ENCODE measurements around the gene ATP1A2.

The ATP1A2 gene

GRCh38 chr1:160090760-160091159 is 24.8 kb upstream of the ATP1A2 start:
- POLR2A ChIA-PET (ENCODE audit: low non-redundant PET): no interaction called here
- no peak overlapping the region for H3K27ac ChIP-seq
- CTCF ChIA-PET: interaction anchor here (0.5 to 1.0 kb wide), 2 partner anchors 13 to 44 kb away, joined by 3 read pairs; no protein-coding TSS in a partner anchor
- no peak for TF ChIP-seq CTCF (conservative IDR thresholded peaks at IDR 0.05; ENCODE audit: low read depth)
- no peak for DNase-seq (ENCODE audit: low spot score)

- TF ChIP-seq CTCF (conservative IDR thresholded peaks at IDR 0.05; ENCODE audit: low read depth): no peak
- POLR2A ChIA-PET (ENCODE audit: low non-redundant PET): no interaction called here
These were observed 23.8 kb upstream of the ATP1A2 start for GRCh38 chr1:160091666-160092223.

GRCh38 chr1:160092366-160093068 is 23.0 kb upstream of the ATP1A2 start:
- H3K27ac ChIP-seq: no peak overlapping the region
- CTCF ChIA-PET: interaction anchor here (0.6 to 0.9 kb wide), 2 partner anchors 117 to 198 kb away, joined by 3 read pairs; no protein-coding TSS in a partner anchor
- no peak for TF ChIP-seq CTCF (conservative IDR thresholded peaks at IDR 0.05; ENCODE audit: low read depth)
- no peak for DNase-seq (ENCODE audit: low spot score)
- POLR2A ChIA-PET (ENCODE audit: low non-redundant PET): no interaction called here

More at GRCh38 chr1:160091666-160092223, 23.8 kb upstream of the ATP1A2 start:
- DNase-seq (ENCODE audit: low spot score): no peak
- H3K27ac ChIP-seq: no peak overlapping the region
- CTCF ChIA-PET: no interaction called here

- no peak overlapping the region for H3K27ac ChIP-seq
- no peak for DNase-seq (ENCODE audit: low spot score)
- ChIA-PET POLR2A (ENCODE audit: low non-redundant PET) (no interaction called here), CTCF (interaction anchor here (0.6 to 0.9 kb wide), 2 partner anchors 117 to 198 kb away, joined by 3 read pairs; no protein-coding TSS in a partner anchor)
- TF ChIP-seq CTCF (conservative IDR thresholded peaks at IDR 0.05; ENCODE audit: low read depth): no peak
These were observed 22.5 kb upstream of the ATP1A2 start for GRCh38 chr1:160093069-160093395.

GRCh38 chr1:160093624-160094290 is 21.8 kb upstream of the ATP1A2 start:
- POLR2A ChIA-PET (ENCODE audit: low non-redundant PET): no interaction called here
- no peak overlapping the region for H3K27ac ChIP-seq
- TF ChIP-seq CTCF (conservative IDR thresholded peaks at IDR 0.05; ENCODE audit: low read depth): no peak
- CTCF ChIA-PET: no interaction called here
- DNase-seq (ENCODE audit: low spot score): no peak

- no peak for TF ChIP-seq CTCF (conservative IDR thresholded peaks at IDR 0.05; ENCODE audit: low read depth)
- ChIA-PET CTCF (no interaction called here), POLR2A (ENCODE audit: low non-redundant PET) (no interaction called here)
- no peak for DNase-seq (ENCODE audit: low spot score)
- no peak overlapping the region for H3K27ac ChIP-seq
These were observed 21.3 kb upstream of the ATP1A2 start for GRCh38 chr1:160094291-160094625.

Data from RWPE1 (cell line).